AML-193 (cell line): Measurements from ENCODE around the gene PSEN1.

ENCODE experiments used
- DNase-seq, 2 experiments: peaks; one replicate each; lab custom pipeline; 2025; lab: John Stamatoyannopoulos, UW

PSEN1 gene

GRCh38 chr14:73217411-73217810 is 81.1 kb downstream of the PSEN1 start:
- no peak for DNase-seq

DNA sequence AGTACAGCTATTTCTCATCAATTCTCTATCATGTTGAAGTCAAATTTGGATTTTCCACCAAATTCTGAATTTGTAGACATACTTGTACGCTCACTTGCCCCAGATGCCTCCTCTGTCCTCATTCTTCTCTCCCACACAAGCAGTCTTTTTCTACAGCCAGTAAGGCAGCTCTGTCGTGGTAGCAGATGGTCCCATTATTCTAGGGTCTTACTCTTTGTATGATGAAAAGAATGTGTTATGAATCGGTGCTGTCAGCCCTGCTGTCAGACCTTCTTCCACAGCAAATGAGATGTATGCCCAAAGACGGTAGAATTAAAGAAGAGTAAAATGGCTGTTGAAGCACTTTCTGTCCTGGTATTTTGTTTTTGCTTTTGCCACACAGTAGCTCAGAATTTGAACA is 83.8 kb downstream of the PSEN1 start:
- no peak for DNase-seq

- no peak for DNase-seq
Measured at GRCh38 chr14:73220634-73221033, 84.3 kb downstream of the PSEN1 start.

DNA sequence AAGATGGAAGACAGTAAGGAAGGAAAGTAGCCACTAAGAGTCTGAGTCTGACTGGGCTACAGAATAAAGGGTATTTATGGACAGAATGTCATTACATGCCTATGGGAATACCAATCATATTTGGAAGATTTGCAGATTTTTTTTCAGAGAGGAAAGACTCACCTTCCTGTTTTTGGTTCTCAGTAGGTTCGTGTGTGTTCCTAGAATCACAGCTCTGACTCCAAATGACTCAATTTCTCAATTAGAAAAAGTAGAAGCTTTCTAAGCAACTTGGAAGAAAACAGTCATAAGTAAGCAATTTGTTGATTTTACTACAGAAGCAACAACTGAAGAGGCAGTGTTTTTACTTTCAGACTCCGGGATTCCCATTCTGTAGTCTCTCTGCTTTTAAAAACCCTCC is 85.6 kb downstream of the PSEN1 start:
- DNase-seq = no peak

DNA sequence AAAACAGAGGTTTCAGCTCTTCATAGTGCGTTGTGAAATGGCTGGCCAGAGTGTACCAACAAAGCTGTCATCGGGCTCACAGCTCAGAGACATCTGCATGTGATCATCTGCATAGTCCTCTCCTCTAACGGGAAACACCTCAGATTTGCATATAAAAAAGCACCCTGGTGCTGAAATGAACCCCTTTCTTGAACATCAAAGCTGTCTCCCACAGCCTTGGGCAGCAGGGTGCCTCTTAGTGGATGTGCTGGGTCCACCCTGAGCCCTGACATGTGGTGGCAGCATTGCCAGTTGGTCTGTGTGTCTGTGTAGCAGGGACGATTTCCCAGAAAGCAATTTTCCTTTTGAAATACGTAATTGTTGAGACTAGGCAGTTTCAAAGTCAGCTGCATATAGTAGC is 86.7 kb downstream of the PSEN1 start:
- no peak for DNase-seq

DNA sequence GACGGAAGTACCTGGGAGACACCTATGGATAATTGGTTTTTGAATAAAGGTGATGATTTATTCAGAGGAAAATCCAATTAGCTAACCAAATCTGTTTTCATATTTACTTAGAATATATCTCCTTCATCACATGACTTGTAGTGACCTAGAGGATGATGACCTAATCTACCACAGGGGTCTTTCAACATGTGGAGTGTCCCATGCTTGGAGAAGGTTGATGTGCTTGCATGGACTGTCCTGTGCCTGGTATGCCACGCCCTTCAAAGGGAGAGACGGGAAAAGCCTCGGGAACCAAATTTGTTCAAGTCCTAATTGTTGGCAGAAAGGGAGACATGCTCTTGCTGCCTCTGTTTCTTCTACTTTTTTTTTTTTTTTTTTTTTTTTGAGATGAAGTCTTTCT is 89.2 kb downstream of the PSEN1 start:
- no peak for DNase-seq

GRCh38 chr14:73227812-73228781 is 91.8 kb downstream of the PSEN1 start:
- no peak for DNase-seq

DNA sequence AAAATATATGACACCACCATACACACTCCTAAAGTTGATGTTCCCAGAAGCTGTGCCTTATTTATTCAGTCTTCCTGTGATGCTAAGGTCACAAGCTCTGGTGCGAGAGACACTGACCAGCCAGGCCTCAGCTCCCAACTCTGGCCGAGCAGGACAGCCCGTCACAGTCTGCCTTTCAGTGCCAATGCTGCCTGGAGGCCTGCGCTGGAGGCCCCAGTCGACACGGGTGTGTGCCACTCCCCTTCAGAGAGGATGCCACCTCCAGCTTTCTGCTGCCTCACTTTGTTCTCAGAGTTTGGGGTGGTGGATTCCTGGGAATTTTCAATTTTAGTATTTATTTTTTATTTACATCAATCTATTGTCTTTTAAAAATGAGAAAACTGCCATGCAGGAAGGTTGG is 93.7 kb downstream of the PSEN1 start:
- no peak for DNase-seq

DNA sequence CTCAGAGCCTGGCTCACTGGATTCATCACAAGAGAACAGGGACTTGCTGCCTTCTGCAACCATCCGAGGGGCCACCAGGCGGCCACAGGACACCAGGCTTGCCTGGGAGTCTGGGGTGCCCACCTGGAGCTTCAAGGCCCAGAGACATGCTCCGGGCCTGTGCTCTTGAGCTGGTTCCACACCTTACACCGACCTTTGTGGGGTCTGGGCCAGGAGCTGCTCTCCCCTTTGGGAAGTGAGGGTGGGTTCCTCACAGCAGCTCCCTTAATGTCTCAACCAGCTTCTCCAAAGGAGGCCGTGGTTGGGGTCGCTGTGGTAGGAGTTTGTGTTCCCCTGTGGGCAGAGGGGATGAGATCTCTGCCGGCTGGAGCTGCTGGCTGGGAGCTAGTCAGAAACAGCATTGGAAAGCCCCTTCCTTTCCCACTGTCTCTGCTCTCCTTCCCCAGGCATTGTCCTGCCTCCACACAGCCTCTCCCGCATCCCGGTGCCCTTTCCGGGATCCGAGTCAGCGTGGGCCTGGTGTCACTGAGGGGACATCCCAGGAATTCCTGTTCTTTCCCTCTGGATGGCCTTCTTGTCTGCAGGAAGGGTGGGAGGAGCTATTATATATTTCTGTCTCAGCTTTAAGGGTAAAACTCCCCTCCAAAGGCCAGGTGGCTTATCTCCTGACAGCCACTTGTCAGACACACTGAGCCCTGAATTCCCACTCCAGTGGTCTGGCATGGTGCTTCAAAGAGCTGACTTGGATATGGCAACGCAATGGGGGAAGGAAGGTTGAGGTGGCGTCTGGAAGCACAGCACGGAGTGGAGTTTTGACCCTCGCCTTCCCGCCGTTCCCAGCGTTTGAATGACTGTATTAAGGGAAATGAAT is 95.9 kb downstream of the PSEN1 start:
- no peak for DNase-seq

- no peak for DNase-seq
Measured at GRCh38 chr14:73232984-73233383, 96.7 kb downstream of the PSEN1 start.

GRCh38 chr14:73233564-73233963 is 97.3 kb downstream of the PSEN1 start:
- no peak for DNase-seq

DNA sequence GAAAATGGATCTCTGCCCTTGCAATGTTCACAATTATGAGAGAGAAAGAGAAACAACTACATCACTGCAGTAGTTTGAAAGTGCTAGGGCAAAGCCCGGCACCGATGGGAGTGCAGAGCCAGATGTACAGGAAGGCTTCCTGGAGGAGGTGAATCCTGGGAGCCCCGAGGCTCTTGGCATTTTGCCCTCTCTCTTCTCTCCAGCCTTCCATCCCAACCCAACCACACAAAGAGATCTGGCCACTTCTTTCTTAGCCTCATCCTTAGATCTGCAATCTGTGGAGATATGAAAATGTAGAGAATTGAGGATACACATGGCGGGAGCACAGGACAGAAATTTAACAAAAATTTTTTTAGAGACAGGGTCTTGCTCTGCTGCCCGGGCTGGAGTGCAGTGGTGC is 97.7 kb downstream of the PSEN1 start:
- DNase-seq = no peak

DNA sequence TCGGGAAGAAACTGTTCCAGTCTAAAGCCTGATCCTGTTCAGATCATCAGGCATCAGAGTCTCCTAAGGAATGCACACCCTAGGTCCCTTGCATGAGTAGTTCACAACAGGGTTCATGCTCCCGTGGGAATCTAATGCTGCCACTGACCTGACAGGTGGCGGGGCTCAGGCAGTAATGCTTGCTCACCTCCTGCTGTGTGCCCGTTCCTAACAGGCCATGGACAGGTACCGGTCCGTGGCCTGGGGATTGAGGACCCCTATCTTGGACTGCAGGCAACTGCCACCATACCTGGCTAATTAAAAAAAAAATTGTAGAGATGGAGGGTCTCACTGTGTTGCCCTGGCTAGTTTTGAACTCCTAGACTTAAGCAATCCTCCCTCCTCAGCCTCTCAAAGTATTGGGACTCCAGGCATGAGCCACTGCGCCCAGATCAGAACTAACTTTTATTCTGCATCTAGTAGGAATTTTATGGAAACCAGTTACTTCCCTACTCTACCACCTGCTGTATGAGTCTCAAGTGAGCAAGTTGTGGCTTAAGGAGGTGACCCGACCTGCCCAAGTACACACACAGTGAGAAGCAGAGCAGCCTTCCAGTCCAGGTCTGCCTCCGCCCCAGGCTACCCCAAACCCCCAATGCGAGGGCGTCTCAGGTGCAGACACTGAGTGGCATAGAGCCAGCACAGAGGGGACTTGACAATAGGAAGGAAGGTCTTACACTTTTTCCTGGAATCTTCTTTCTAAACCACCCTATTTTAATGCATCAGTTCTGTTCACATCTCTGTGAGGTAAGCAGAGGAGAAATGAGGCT is 98.5 kb downstream of the PSEN1 start:
- DNase-seq = no peak

GRCh38 chr14:73235531-73236155 is 99.3 kb downstream of the PSEN1 start:
- DNase-seq = no peak

GRCh38 chr14:73236157-73236556 is 99.8 kb downstream of the PSEN1 start:
- DNase-seq = no peak

DNA sequence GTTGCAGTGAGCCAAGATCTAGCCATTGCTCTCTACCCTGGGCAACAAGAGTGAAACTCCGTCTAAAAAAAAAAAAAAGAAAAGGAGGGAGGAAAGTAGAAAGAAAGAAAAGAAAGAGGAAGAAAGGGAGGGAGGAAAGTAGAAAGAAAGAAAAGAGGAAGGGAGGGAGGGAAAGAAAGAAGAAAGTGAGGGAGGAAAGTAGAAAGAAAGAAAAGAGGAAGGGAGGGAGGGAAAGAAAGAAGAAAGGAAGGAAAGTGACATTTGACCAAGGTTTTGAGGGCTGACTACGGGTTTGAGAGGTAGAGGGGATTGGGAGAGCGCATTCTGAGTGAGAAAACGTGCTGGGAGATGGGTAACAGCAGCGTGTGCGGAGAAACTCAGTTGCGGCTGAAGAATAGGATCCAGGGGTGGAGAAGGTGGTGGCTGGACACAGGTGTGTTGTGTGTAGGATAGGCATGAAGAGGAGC is 100.5 kb downstream of the PSEN1 start:
- no peak for DNase-seq

GRCh38 chr14:73237219-73237785 is 101.0 kb downstream of the PSEN1 start, which contains the start of gene PAPLN:
PAPLN (plus strand) TSS chr14:73237506; CDS start chr14:73239779, 2,273 bp downstream.
- no peak for DNase-seq

DNA sequence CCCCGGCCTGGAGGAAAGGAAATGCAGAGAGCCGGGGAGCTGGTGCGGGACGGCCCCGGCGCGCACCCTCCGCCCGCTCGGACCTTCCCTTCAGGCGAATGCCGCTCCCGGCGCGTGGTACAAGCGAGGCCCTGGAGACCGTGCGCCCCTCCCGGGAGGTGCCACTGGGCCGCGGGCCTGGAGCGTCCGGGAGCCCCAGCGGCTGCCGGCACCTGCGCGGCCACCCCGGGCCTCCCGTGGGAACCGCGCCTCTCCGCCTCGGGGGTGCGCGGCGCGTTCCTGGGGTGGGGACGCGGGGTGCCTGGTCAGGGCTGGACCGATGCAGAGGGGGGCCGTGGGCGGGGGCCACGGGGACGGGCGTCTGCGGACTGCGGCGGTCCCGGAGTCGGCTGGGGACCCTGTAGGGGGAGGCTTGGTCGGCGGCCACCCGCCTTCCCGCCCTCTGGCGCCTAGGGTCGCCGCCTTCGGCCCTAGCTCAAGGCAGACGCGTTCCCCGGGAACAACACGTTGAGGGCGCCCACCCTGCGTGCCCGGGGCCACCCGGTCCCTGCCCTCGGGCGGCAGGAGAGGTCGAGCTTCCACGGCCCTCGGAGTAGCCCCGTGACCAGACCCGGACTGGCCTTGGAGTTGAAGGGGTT is 101.6 kb downstream of the PSEN1 start:
- no peak for DNase-seq

DNA sequence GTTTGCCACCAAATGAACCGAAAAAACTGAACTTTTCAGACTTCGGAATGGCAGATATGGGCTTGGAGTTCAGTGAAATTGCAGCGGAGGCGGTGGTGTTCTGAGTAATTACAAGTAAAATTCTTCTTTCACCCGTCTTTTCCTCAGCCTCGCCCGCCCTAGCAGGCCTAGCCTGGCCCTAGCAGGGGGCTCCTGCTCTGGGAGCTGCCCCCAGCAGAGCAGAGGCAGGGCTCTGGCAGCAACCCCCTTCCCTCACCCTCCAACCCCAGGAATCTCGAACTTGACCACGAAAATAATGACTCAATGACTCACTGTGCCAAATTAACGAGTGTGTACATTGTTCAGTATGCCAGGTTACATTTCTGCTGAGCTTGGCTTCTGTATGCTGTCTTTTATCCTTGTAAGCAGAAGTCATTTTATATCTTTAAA is 102.1 kb downstream of the PSEN1 start:
- DNase-seq = no peak

DNA sequence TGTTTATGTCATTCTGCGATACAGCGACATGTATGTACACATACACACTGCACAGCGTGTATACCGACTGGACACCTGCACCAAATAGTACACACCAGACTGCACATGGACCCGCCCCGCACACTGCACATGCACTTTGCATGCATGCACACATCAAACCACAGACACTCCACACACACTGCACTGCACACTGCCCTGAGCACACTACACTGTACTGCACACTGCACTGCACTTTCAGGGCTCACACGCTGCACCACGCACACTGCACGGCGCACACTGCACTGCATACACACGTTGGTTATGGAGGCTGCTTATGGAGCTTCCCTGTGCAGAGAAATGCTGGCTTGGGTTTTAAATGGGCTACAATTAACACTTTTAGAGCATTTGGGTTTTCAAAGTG is 102.6 kb downstream of the PSEN1 start:
- DNase-seq = no peak
